Measurements from ENCODE around the gene SLC12A9.

DNA sequence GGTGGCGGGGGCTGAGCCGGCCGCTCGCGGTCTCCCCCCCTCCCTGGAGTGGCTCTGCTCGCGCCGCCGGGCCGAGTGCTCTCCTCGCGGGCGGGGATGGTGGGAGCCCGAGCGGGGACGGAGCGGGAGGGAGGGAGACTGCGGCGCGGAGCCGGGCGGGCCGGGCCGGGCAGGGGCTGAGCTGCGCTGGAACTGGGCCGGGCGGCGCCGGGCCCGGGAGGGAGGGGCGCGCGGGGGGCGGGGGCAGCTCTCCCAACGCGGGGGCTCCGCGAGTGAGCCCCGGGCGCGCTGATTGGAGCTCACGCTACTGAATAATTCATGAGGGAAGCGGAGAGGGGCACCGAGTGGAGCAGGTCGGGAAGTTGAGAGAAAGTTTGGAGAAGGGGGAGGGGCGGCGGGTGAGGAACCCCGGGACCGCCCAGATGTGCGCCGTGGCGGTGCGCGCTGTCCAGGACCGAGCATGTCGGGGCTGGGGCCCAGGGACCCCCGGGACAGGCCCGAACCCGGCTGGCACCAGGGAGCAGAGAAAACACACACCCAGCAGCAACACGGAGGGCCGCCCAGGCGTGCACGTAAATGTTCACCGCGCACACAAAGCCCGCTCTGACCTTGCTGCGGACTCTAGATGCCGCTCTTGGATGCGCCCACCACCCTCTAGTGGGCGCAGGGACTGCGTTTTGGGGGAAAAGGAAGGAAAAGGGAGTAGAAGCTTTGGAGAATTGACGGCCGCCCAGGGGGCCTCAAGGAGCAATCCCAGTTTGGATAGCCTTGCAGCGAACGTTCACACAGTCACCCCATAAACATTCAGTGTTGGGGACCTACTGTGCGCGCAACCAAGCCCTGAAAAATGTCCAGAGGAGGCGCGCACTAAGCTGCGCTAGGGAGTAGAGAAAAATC lies 24.9 kb upstream of the SLC12A9 start, which contains the start of gene EPHB4:
- TF ChIP-seq, protein P1, sequence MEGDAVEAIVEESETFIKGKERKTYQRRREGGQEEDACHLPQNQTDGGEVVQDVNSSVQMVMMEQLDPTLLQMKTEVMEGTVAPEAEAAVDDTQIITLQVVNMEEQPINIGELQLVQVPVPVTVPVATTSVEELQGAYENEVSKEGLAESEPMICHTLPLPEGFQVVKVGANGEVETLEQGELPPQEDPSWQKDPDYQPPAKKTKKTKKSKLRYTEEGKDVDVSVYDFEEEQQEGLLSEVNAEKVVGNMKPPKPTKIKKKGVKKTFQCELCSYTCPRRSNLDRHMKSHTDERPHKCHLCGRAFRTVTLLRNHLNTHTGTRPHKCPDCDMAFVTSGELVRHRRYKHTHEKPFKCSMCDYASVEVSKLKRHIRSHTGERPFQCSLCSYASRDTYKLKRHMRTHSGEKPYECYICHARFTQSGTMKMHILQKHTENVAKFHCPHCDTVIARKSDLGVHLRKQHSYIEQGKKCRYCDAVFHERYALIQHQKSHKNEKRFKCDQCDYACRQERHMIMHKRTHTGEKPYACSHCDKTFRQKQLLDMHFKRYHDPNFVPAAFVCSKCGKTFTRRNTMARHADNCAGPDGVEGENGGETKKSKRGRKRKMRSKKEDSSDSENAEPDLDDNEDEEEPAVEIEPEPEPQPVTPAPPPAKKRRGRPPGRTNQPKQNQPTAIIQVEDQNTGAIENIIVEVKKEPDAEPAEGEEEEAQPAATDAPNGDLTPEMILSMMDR (IDR thresholded peaks at IDR 0.05; ENCODE audit: insufficient read depth, low read depth, low read length), result peak; percentile 35
- TF ChIP-seq EZH2 (IDR thresholded peaks at IDR 0.05; ENCODE audit: insufficient read depth, low read length), result no peak

Measured in astrocyte (in vitro differentiated cells and primary cell).